HepG2 (cell line): ENCODE data around the gene DOC2A. TPM values are rescaled to one million over a fixed set of nuclear protein-coding genes. Genes with fewer than 3 reads are reported as not detected.

Experiments
- DMAP1 ChIP-seq: IDR thresholded peaks from 2 replicates; pipeline ENCODE4 v1.6.1; 2016
- FOXK2 ChIP-seq: fragments of 450-650 bp; IDR thresholded peaks from 2 replicates; pipeline ENCODE4 v1.6.1; 2016
- GATA4 ChIP-seq: sonication (generic); IDR thresholded peaks from 2 replicates; pipeline ENCODE4 v1.6.1; 2016; ENCODE audit warnings: antibody characterized with exemption, low read depth, borderline replicate concordance
- NR2F2 ChIP-seq: IDR thresholded peaks from 2 replicates; pipeline ENCODE4 v1.6.1; 2012; ENCODE audit warnings: low read depth, inconsistent platforms, borderline replicate concordance
- PATZ1 ChIP-seq: sonication (generic); formaldehyde crosslinking; IDR thresholded peaks from 2 replicates; pipeline ENCODE4 v1.4.0; 2020; ENCODE audit warnings: missing genetic modification reagents
- PAWR ChIP-seq: sonication (generic); formaldehyde crosslinking; IDR thresholded peaks from 2 replicates; pipeline ENCODE4 v1.4.0; 2020; ENCODE audit warnings: missing genetic modification reagents, mild to moderate bottlenecking, borderline replicate concordance
- SOX6 ChIP-seq, 2 experiments: fragments of 450-650 bp in 1 of 2; sonication (generic) in 1 of 2; formaldehyde crosslinking in 1 of 2; IDR thresholded peaks; 2 replicates each; pipeline versions ENCODE4 v1.4.0 to v1.6.1; 2017 to 2020; ENCODE audit warnings: antibody characterized with exemption in 1 of 2, mild to moderate bottlenecking in 1 of 2, missing genetic modification reagents in 1 of 2
- TRAFD1 ChIP-seq: sonication (generic); formaldehyde crosslinking; IDR thresholded peaks from 2 replicates; pipeline ENCODE4 v1.5.1; 2020; ENCODE audit warnings: missing genetic modification reagents, mild to moderate bottlenecking, borderline replicate concordance
- ZSCAN31 ChIP-seq: sonication (generic); formaldehyde crosslinking; IDR thresholded peaks from 2 replicates; pipeline ENCODE4 v1.5.0; 2020; ENCODE audit warnings: low read depth, mild to moderate bottlenecking, missing genetic modification reagents
- polyA plus RNA-seq, 8 experiments: library from polyadenylated mRNA; depleted of rRNA in 3 of 8; stranded (reverse) in 7 of 8; unstranded in 1 of 8; fragments of >200 nt; fragmentation: Illumina TruSeq in 4 of 8; extraction: Trizol in 4 of 8; gene quantifications; 2 replicates each; pipeline versions ENCODE4 v1.2.1 to v1.2.3, GENCODE V29; 2011 to 2016; ENCODE audit warnings: low read depth in 4 of 8, missing spikeins in 1 of 8, mixed read lengths in 1 of 8; ENCODE audit not compliant: insufficient read depth in 1 of 8
- total RNA-seq, 5 experiments: library from RNA; depleted of rRNA; stranded (reverse); fragments of >200 nt; fragmentation: Illumina TruSeq; extraction: Trizol; gene quantifications; 2 replicates each; pipeline ENCODE4 v1.2.3, GENCODE V29; 2016; ENCODE audit warnings: low read depth in 1 of 5
- TF ChIP-seq, protein P1 (sequence below): IDR thresholded peaks from 2 replicates; pipeline ENCODE4 v1.6.1; 2012; ENCODE audit warnings: low read depth, low read length, improper control_type of control experiment
- TF ChIP-seq, protein P2 (sequence below): sonication (generic); formaldehyde crosslinking; IDR thresholded peaks from 2 replicates; pipeline ENCODE4 v1.9.0; 2021; ENCODE audit warnings: missing genetic modification reagents, borderline replicate concordance

DOC2A gene
- total and polyA plus RNA-seq, 2 of the 13 experiments (the other 11 are each of a cell fraction or from before 2014, with no cell fraction given), result 0.15 to 0.55 TPM

DNA sequence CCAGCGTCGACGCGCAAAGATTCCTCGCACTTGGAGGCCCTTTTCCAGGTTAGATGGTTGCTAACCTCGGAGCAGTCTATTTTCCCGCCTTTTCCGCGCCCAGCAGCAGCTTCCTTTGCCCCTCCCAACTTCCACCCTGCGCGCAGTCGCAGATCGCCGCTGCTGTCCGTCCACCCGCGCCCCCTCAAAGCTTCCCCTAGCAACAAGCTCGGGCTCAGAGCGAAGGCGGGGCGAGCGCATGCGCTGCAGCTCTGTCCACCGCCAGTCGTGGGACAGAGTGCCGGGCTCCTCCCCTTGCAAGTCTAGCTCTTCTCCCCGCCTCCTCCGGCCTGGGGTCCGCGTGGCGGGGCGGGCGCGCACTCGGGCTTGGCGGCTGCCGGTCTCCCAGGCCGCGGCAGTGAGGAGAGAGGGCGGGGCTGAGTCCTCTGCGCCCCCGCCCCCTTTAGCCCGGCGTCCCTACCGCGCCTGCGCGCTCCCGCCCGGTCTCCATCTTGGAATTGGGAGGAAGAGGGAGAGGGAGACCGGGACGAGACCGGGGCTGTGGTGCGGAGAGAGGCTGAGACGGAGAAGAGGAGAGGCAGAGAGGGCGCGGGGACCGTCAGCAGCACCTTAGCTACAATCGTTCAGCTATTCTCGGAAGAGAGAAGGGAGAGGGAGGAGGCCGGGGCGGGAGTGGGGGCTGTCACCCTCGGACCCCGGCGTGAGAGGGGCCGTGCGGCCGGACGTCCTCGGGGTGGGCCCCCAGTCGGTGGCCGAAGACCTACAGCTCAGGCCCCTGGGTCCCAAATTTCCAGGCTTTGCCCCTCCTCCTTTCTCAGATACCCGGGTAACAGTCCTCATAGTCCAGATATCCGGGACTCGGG, 37.2 kb downstream of the DOC2A start, which contains the start of gene TAOK2 (continued):
- TF ChIP-seq, protein P1, sequence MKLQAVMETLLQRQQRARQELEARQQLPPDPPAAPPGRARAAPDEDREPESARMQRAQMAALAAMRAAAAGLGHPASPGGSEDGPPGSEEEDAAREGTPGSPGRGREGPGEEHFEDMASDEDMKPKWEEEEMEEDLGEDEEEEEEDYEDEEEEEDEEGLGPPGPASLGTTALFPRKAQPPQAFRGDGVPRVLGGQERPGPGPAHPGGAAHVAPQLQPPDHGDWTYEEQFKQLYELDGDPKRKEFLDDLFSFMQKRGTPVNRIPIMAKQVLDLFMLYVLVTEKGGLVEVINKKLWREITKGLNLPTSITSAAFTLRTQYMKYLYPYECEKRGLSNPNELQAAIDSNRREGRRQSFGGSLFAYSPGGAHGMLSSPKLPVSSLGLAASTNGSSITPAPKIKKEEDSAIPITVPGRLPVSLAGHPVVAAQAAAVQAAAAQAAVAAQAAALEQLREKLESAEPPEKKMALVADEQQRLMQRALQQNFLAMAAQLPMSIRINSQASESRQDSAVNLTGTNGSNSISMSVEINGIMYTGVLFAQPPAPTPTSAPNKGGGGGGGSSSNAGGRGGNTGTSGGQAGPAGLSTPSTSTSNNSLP, result peak; percentile 9; the same call in 1 of the 2 replicates
- TF ChIP-seq GATA4, result peak; percentile 75
- no peak for TF ChIP-seq NR2F2
- peak; percentile 90; the same call in 1 of the 2 replicates for TF ChIP-seq ZSCAN31 (CRISPR knock-in tag)
- TF ChIP-seq TRAFD1 (CRISPR knock-in tag), result no peak
- TF ChIP-seq DMAP1, result peak; percentile 86
- peak; percentile 90 for TF ChIP-seq PATZ1 (CRISPR knock-in tag)
- peak; percentile 89 for TF ChIP-seq FOXK2
- no peak for TF ChIP-seq PAWR (CRISPR knock-in tag)
- TF ChIP-seq, protein P2, sequence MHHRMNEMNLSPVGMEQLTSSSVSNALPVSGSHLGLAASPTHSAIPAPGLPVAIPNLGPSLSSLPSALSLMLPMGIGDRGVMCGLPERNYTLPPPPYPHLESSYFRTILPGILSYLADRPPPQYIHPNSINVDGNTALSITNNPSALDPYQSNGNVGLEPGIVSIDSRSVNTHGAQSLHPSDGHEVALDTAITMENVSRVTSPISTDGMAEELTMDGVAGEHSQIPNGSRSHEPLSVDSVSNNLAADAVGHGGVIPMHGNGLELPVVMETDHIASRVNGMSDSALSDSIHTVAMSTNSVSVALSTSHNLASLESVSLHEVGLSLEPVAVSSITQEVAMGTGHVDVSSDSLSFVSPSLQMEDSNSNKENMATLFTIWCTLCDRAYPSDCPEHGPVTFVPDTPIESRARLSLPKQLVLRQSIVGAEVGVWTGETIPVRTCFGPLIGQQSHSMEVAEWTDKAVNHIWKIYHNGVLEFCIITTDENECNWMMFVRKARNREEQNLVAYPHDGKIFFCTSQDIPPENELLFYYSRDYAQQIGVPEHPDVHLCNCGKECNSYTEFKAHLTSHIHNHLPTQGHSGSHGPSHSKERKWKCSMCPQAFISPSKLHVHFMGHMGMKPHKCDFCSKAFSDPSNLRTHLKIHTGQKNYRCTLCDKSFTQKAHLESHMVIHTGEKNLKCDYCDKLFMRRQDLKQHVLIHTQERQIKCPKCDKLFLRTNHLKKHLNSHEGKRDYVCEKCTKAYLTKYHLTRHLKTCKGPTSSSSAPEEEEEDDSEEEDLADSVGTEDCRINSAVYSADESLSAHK (CRISPR knock-in tag), result no peak
- TF ChIP-seq SOX6 (IDR thresholded peaks at IDR 0.05), result no peak
- peak; percentile 73 for TF ChIP-seq SOX6 (CRISPR knock-in tag; IDR thresholded peaks at IDR 0.05)
